ENCODE measurements around the gene MYT1.

- no peak for TF ChIP-seq CTCF (IDR thresholded peaks at IDR 0.05)
- TF ChIP-seq POLR2A (IDR thresholded peaks at IDR 0.05) = no peak
Observed at GRCh38 chr20:64200740-64201139, 36.5 kb downstream of the MYT1 start.
